Measurements from ENCODE around the gene ZFP36.
A peak's percentile ranks its signal among the peaks of the same experiment; 100 is the strongest.

ZFP36 gene

GRCh38 chr19:39384839-39385568, 21.6 kb upstream of the ZFP36 start:
- no peak for DNase-seq

- DNase-seq = no peak
Measured at GRCh38 chr19:39385629-39386411, 20.8 kb upstream of the ZFP36 start.

GRCh38 chr19:39386557-39386956, 20.1 kb upstream of the ZFP36 start:
- no peak for DNase-seq

GRCh38 chr19:39388657-39389056, 18.0 kb upstream of the ZFP36 start:
- DNase-seq = no peak

GRCh38 chr19:39389631-39390414, 16.8 kb upstream of the ZFP36 start:
- no peak for DNase-seq

GRCh38 chr19:39390451-39390750, 16.2 kb upstream of the ZFP36 start:
- peak in 1 of 2 experiments; percentile 82 for DNase-seq

- DNase-seq = peak; percentile 93 to 96
Measured at GRCh38 chr19:39390751-39391437, 15.8 kb upstream of the ZFP36 start, which contains the start of the genes MED29 and PAF1. Gene MED29, plus strand, starts transcription at chr19:39391378. Its CDS starts 45 bp downstream, at chr19:39391423. Gene PAF1, minus strand, starts transcription at chr19:39391106. Its CDS starts 242 bp downstream, at chr19:39390864.

GRCh38 chr19:39397360-39398296, 9.0 kb upstream of the ZFP36 start:
- peak; percentile 94 to 96 for DNase-seq

GRCh38 chr19:39398297-39398864, 8.3 kb upstream of the ZFP36 start:
- peak in 1 of 2 experiments; percentile 41 for DNase-seq

GRCh38 chr19:39399668-39400050, 7.0 kb upstream of the ZFP36 start:
- no peak for DNase-seq

- DNase-seq = no peak
Measured at GRCh38 chr19:39400061-39400460, 6.6 kb upstream of the ZFP36 start.

GRCh38 chr19:39401070-39401548, 5.5 kb upstream of the ZFP36 start:
- DNase-seq = no peak

- DNase-seq = peak; percentile 77 to 79
Measured at GRCh38 chr19:39401549-39402345, 4.9 kb upstream of the ZFP36 start.

GRCh38 chr19:39402346-39403300, 4.0 kb upstream of the ZFP36 start:
- peak; percentile 76 to 78 for DNase-seq

GRCh38 chr19:39403331-39404312, 3.0 kb upstream of the ZFP36 start:
- DNase-seq = peak; percentile 94

- no peak for DNase-seq
Measured at GRCh38 chr19:39405261-39405957, 1.2 kb upstream of the ZFP36 start.
